Upper lobe of left lung (tissue), 4 donors: ENCODE measurements around the gene MBOAT7.
"Not testable (repeated sequence)": the region's sequence is repeated elsewhere in the genome, so short reads cannot be mapped to it uniquely, and the experiment has no call there.

Experiments
- EP300 ChIP-seq, 4 donors: sonication (generic); formaldehyde crosslinking; IDR thresholded peaks; one replicate each; pipeline ENCODE4 v1.5.1; 2017; ENCODE audit warnings: antibody characterized with exemption in 4 of 4, control low read depth in 2 of 4
- POLR2A ChIP-seq, 4 donors: fragments of 450-650 bp; IDR thresholded peaks; one replicate each; pipeline ENCODE4 v1.5.1; 2016 to 2017; ENCODE audit warnings: antibody characterized with exemption in 4 of 4, mild to moderate bottlenecking in 2 of 4
- POLR2AphosphoS5 ChIP-seq, 2 donors: sonication (generic); formaldehyde crosslinking; IDR thresholded peaks; one replicate each; pipeline ENCODE4 v1.5.1; 2017; ENCODE audit warnings: antibody characterized with exemption in 2 of 2
- TF ChIP-seq, protein P1 (sequence below), 6 experiments: fragments of 450-650 bp in 4 of 6; fragments of 200-600 bp in 2 of 6; sonication (generic) in 2 of 6; IDR thresholded peaks; one replicate each; pipeline ENCODE4 v1.5.1; 2016 to 2019; ENCODE audit warnings: antibody characterized with exemption in 6 of 6

- TF ChIP-seq POLR2AphosphoS5, POLR2A, EP300 (IDR thresholded peaks at IDR 0.05): not testable (repeated sequence)
- TF ChIP-seq, protein P1, sequence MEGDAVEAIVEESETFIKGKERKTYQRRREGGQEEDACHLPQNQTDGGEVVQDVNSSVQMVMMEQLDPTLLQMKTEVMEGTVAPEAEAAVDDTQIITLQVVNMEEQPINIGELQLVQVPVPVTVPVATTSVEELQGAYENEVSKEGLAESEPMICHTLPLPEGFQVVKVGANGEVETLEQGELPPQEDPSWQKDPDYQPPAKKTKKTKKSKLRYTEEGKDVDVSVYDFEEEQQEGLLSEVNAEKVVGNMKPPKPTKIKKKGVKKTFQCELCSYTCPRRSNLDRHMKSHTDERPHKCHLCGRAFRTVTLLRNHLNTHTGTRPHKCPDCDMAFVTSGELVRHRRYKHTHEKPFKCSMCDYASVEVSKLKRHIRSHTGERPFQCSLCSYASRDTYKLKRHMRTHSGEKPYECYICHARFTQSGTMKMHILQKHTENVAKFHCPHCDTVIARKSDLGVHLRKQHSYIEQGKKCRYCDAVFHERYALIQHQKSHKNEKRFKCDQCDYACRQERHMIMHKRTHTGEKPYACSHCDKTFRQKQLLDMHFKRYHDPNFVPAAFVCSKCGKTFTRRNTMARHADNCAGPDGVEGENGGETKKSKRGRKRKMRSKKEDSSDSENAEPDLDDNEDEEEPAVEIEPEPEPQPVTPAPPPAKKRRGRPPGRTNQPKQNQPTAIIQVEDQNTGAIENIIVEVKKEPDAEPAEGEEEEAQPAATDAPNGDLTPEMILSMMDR (IDR thresholded peaks at IDR 0.05), result not testable (repeated sequence)
Measured at GRCh38 chr19:54214217-54214616, 24.8 kb upstream of the MBOAT7 start.
